GM15510 (cell line): ENCODE results near the gene AIFM3.

Experiments
- POLR2A ChIP-seq: IDR thresholded peaks from 3 replicates; pipeline ENCODE4 v1.6.1; 2011; ENCODE audit warnings: borderline replicate concordance; ENCODE audit not compliant: insufficient read length; ENCODE audit errors: extremely low read depth

The AIFM3 gene

DNA sequence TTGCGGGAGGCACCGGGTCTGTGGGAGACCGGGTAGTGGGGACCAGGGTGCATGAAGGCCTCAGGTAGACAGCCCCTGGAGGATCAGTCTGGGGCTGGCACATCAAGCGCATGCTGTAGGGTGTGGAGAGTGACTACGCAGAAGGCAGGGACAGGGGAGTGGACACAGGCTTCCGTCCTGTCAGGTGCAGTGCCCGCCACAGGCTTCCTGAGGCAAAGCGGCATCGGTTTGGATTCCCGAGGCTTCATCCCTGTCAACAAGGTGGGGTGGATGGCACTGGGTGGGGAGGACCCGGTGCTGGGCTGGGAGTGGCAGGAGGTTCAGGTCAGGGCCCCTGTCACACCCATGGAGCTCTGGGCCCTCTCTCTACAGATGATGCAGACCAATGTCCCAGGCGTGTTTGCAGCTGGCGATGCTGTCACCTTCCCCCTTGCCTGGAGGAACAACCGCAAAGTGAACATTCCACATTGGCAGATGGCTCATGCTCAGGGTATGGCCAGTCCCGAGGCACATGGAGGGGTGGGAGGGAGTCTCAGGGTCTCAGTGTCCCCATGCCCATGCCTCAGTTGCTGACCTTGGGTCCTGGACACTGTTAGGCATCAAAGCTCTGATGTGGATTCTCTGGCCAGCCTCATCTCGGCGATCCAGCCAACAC is 10.6 kb downstream of the AIFM3 start:
- TF ChIP-seq POLR2A: no peak

DNA sequence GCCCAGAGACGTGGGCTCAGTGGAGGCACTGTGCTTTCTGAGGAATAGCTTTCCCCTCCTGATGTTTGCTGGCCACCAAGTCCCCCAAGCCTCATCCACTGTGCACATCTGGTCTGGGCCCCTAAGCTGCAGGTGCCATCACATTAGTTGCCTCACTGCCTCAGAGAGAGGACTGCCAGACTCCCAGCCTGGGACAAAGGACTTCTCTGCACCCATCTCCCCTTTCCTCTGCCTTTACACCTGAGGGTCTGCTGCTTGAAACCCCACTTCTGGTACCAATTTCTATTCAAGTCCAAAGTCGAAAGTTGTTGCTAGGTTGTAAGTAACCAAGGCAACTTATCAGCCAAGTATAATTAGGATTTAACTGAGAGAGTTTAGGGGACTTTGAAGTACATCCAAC is 11.4 kb downstream of the AIFM3 start:
- TF ChIP-seq POLR2A: no peak

DNA sequence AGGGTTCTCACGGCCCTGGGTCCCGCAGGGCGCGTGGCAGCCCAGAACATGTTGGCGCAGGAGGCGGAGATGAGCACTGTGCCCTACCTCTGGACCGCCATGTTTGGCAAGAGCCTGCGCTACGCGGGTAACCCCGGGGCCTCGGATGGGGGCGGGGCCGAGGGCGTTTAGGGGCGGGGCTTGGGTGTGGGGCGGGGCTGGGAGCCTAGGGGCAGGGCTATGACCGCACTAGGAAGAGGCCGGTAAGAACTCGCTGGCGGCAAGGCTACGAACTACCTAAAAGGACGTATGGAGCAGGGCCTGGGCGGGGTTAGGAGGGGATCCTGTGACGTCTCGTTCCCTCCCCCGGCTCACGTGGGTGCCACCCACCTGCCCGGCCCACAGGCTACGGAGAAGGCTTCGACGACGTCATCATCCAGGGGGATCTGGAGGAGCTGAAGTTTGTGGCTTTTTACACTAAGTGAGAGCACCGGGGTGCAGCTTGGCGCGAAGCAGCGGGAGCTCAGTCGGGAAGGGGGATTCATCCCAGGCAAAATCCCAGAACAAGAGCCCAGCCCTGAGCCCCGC is 12.3 kb downstream of the AIFM3 start:
- no peak for TF ChIP-seq POLR2A

DNA sequence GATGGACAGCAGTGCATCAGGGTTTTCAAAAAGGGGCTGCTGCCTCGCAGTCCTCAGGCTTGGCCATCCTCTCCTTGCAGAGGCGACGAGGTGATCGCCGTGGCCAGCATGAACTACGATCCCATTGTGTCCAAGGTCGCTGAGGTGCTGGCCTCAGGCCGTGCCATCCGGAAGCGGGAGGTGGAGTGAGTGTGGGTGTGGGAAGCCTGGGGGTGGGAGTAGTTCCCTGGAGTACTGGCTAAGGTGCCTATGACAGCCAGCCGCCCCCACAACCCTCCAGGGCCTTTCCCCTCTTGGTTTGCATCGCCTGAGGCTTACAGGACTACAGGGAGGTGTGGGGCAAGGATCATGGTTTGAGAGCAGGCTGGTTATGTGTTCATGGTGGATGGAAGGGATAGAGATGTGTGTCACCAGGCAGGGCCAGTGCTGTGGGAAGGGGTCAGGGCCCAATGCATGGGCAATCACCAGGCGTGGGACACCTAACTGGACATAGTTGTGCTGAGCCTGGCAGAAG is 12.9 kb downstream of the AIFM3 start:
- TF ChIP-seq POLR2A: no peak

DNA sequence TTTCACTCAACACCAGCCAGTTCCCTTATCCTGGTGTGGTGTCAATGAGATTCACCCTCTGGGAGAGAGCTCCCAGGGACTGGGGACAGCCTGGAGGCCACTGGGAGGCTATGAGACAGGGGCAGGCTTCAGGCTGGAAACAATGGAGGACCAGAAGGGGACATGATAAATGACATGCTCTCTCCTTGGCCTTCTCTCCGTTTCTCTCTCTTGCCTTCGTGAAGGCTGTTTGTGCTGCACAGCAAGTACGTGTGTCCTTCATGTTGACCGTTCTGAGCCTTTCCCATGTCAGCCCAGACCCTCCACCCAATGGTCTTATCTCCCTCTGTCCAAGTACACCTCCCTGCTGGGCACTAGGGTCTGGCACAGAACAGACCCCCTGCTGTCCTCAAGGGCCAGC is 13.5 kb downstream of the AIFM3 start:
- TF ChIP-seq POLR2A: no peak

DNA sequence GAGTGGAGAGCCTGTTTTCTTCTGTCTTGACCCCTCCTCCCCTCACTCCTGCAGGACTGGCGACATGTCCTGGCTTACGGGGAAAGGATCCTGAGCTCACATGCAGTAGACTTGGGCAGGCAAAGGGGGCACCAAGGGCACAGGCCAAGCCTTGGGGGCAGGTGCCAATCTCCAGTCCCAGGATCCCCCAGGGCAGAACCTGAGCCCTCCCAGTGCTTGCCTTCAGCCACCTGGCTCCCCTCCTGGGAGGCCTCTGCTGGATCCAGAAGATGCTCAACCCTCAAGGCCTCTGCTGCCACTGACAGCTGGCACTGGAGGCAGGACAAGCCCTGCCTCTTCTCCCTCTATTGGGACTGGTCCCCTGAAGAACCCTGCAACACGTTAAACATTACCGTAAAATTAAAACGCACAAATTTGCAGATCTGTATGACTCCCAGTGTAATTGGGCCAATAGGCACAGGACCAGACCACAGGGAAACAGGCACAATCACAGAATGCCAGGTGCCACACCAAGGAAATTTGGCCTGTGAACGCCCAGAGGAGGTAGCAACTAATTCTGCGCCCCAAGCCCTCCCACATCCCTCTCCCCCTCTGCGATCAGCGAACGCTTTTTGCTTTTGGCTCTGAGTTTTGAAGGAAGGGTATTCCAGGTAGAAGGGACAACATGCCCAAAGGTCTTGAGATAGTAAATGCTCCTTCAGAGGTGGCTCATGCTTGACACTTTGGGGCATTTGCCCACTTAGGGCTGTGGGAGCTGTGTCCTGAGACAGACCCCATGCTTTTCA is 14.1 kb downstream of the AIFM3 start:
- no peak for TF ChIP-seq POLR2A

DNA sequence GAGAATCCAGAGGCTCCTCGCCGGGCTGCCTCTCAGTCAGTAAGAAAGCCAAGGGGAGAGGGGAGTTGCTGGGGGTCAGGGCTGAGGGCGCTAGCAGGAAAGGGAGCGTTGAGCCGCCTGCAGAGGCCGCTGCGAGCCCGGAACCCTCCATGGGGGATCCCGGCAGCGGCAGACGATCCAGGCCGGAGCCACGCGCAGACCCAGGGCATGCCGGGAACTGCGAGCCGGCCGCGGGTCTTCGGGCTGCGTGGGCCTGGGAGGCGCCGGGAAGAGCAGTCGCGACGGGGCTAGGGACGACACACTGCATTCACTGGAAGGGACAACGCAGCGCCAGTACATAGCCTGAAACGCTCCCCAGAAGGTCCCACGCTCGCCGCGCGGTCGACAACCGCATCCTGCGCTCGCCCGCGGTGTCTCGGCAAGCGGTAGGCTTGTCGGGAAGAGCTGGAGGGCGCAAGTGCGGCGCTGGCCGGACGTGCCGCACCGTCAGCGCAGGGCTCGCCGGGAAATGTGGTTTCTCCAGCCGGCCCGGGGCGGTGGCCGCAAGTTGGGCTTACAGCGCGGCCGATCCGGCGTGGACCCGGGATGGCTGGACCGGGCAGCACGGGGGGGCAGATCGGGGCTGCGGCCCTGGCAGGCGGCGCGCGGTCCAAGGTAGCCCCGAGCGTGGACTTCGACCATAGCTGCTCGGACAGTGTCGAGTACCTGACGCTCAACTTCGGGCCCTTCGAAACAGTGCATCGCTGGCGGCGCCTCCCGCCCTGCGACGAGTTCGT is 14.9 kb downstream of the AIFM3 start, which contains the start of gene LZTR1:
Gene LZTR1 (plus strand): TSS at position 511 of the 776 bp plus-strand sequence. CDS start 75 bp downstream, at position 586.
- TF ChIP-seq POLR2A: peak; percentile 99

DNA sequence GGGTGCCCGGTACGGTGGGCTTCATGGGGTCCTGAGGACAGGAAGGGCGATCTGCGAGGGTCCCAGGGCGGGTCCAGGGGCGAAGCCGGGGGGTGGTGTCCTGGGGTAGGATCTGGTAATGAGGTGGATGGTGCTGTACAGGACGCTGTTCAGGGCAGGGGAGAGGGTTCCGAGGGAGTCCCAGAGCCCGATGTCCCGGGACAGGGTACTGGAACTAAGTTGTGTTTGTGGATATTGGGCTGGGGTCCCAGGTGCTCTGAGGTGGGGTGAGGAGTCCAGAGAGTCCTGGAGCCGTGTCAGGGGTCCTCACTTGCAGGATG is 15.5 kb downstream of the AIFM3 start:
- no peak for TF ChIP-seq POLR2A

DNA sequence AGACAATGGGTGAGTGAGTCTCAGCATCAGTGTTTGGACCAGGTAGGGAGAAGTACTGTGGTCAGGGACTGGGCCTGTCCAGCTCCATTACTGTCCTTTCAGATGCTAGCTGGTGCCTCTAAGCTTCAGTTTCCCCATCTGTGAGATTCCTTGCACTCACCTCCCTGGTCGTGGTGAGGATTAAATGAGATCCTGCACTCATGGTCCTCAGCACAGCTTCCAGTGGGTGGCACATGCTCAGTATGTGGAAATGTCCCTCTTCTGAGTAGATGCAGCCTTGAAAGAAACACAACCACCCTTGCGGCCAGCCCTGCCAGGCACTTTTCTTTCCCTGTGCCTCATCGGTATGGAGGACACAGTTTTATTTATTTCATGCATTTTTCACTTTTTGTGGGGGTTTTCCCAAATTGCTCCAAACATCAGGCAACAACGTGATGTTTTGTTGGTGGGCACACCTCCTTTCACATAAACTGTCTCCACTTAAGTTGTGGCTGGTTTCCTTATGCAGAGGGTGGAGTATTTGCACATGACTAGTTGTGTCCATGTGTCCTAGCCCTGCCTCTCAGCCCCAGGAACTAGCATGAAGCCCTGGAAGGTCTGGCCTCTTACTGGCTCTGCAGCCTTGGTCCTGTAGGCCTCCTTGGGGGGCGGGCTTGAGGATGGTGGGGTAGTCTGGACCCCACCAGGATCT is 16.2 kb downstream of the AIFM3 start:
- no peak for TF ChIP-seq POLR2A

DNA sequence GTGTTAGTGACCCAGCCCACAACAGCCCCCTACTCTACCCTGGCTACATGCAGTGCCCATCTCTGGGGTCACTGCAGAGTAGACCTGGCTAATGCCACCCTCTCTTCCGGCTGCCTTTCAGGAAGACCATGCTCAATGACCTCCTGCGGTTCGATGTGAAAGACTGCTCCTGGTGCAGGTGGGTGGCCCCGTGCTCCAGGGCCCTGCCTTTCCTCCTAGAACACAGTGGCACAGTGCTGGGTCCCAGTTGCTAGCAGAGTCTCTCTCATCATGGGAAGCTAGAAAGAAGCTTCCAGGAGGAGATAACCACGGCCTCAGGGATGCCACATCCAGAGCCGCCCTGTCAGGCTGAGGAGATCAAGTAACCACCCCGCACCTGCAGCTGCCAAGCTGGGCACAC is 18.7 kb downstream of the AIFM3 start:
- no peak for TF ChIP-seq POLR2A

DNA sequence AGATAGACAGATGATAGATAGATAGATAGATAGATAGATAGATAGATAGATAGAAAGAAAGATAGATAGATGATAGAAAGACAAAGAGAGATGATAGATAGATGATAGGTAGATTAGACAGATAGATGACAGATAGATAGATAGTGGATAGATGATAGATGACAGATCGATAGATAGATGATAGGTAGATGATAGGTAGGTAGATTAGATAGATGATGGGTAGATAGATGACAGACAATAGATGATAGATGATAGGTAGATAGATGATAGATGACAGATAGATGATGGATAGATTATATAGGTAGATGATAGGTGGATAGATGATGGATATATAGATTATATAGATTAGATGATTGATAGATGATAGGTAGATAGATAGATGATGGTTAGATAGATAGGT is 19.3 kb downstream of the AIFM3 start:
- no peak for TF ChIP-seq POLR2A

DNA sequence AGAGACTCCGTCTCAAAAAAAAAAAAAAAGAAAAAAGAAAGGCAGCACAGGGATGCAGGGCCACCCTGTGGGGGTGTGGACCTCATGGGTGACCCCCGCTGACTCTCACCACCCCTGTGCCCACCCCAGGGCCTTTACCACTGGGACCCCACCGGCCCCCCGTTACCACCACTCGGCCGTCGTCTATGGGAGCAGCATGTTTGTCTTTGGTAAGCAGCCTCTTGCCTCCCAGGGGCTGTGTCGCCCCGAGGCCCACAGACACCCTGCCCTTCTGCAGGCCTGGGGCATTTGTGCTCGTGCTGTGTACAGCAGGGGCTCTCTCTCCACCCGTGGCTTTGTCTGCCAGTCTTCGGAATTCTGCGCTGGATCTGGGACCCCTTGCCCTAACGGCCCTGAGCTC is 20.3 kb downstream of the AIFM3 start:
- no peak for TF ChIP-seq POLR2A

DNA sequence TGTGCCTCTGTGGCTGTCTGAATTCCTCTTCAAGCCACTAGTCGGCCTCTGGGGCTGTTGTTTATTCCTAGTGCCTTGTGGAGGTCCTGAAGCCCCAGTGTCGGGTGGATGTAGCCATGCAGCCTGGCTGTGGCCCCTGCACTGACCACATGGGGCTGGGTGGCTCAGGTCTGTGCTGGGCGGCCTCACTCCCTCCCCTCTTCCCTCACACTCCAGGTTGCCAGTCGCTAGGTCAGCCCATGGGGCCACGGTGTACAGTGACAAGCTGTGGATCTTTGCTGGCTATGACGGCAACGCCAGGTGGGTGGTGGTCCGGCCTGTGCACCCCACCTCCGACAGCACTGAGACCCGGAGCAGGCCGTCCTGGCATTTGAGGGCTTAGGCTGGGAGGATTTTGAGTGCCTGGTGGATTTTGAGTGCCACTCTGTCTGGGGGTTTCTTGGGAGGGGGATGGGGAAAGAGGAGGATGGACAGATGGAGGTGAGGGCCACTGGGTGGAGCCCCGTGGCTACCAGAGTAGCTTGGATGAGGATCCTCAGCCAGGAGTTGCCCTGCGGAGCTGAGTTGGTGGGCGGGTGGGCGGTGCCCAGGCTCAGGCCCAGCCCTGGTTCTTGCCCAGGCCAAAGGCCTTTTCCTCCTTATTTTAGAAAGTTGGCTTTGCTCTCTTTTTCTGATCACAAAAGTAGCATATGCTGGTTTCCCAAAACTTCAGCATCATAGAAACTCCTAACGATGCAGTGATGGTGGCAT is 21.7 kb downstream of the AIFM3 start:
- TF ChIP-seq POLR2A: no peak
